Esophagus squamous epithelium (tissue), 5 donors: Measurements from ENCODE around the gene THAP3. TPM values are rescaled to one million over a fixed set of nuclear protein-coding genes. Genes with fewer than 3 reads are reported as not detected.
"Not testable (repeated sequence)": the region's sequence is repeated elsewhere in the genome, so short reads cannot be mapped to it uniquely, and the experiment has no call there.

Experiments used
- DNase-seq: peaks from one replicate; lab custom pipeline; 2025; lab: John Stamatoyannopoulos, UW
- H3K27ac ChIP-seq, 4 donors: fragments of 200-600 bp; sonication (generic); one replicate each; pipeline ENCODE4 v1.5.1; 2016 to 2019; ENCODE audit warnings: mild to moderate bottlenecking in 1 of 4
- H3K27me3 ChIP-seq, 4 donors: fragments of 200-600 bp; sonication (generic); 1 replicate in 3 of 4; 2 replicates in 1 of 4; pipeline versions ENCODE4 v1.5.1 to v1.6.0; 2017 to 2021; ENCODE audit warnings: antibody characterized with exemption in 1 of 4
- H3K36me3 ChIP-seq, 3 donors: fragments of 200-600 bp; sonication (generic); one replicate each; pipeline ENCODE4 v1.5.1; 2016 to 2019
- H3K4me1 ChIP-seq, 3 donors: fragments of 200-600 bp; sonication (generic); one replicate each; pipeline ENCODE4 v1.5.1; 2017 to 2019
- H3K4me3 ChIP-seq, 4 donors: fragments of 200-600 bp; sonication (generic); 1 replicate in 3 of 4; 2 replicates in 1 of 4; pipeline ENCODE4 v1.5.1; 2016 to 2019; ENCODE audit warnings: mild to moderate bottlenecking in 2 of 4, moderate library complexity in 1 of 4
- H3K9me3 ChIP-seq, 3 donors: fragments of 200-600 bp; sonication (generic); one replicate each; pipeline ENCODE4 v1.5.1; 2016 to 2019
- CTCF ChIP-seq, 6 experiments: fragments of 450-650 bp in 4 of 6; fragments of 200-600 bp in 2 of 6; sonication (generic) in 2 of 6; IDR thresholded peaks; one replicate each; pipeline ENCODE4 v1.5.1; 2016 to 2019; ENCODE audit warnings: antibody characterized with exemption in 6 of 6, mild to moderate bottlenecking in 4 of 6, moderate library complexity in 4 of 6
- POLR2A ChIP-seq, 4 donors: fragments of 450-650 bp; IDR thresholded peaks; one replicate each; pipeline ENCODE4 v1.6.1; 2017; ENCODE audit warnings: antibody characterized with exemption in 4 of 4, mild to moderate bottlenecking in 4 of 4, moderate library complexity in 3 of 4
- WGBS, 2 donors: methylation state at CpG; one replicate each; pipeline ENCODE4 v1.1.5; 2018; 5-methylcytosine and 5-hydroxymethylcytosine counted together
- intact Hi-C: fragments of 100-400 bp; cut with DNase I; formaldehyde crosslinking; loops from one replicate; pipeline ENCODE4 v1.15.0; 2022
- total RNA-seq, 4 donors: library from RNA; depleted of rRNA; stranded (reverse); fragments of >200 nt; gene quantifications; one replicate each; pipeline ENCODE4 v1.1.0, GENCODE V29; 2016
- donor health status: DM: yes; HTN: yes; CAD: no.

THAP3 gene
- total RNA-seq, 4 donors from 2014 or later = 4.8 to 17.1 (median 13.3) TPM

GRCh38 chr1:6599141-6599975 is 25.3 kb upstream of the THAP3 start:
- H3K4me1 ChIP-seq = peaks cover 47 to 76% (median 57%) of the 10 kb centered on the region in 3 donors
- no peak for DNase-seq
- peak overlapping the region; percentile 64 to 100 (median 98) for H3K27ac ChIP-seq

GRCh38 chr1:6599991-6600390 is 24.7 kb upstream of the THAP3 start:
- DNase-seq, intact Hi-C loops, H3K9me3 ChIP-seq, H3K27me3 ChIP-seq: not testable (repeated sequence)
- peaks cover 52 to 77% (median 63%) of the 10 kb centered on the region in 3 donors for H3K4me1 ChIP-seq
- 20 to 21% methylated on average over 7 to 8 of the region's 8 CpGs for WGBS, 2 donors
- H3K36me3 ChIP-seq = peaks cover 25 to 42% (median 34%) of the 10 kb centered on the region in 3 donors
- peak overlapping the region; percentile 73 to 99 (median 92) for H3K4me3 ChIP-seq
- peak overlapping the region; percentile 96 to 100 (median 98) for H3K27ac ChIP-seq

More at GRCh38 chr1:6599141-6599975, 25.3 kb upstream of the THAP3 start:
- Histone ChIP-seq H3K4me3 (peak overlapping the region; percentile 73 to 99 (median 92)), H3K9me3 (no peaks in the 10 kb centered on the region), H3K27me3 (no peaks in the 10 kb centered on the region), H3K36me3 (peaks cover 31 to 48% (median 36%) of the 10 kb centered on the region in 3 donors)
- intact Hi-C loops = no loop called here
- TF ChIP-seq POLR2A (IDR thresholded peaks at IDR 0.05) (peak in 1 of 4 donors; percentile 29), CTCF (IDR thresholded peaks at IDR 0.05) (peak in 3 of 6 experiments; percentile 30 to 59 (median 34))
- WGBS, 2 donors = 20 to 22% methylated on average over 6 to 11 of the region's 31 CpGs

GRCh38 chr1:6600410-6601048 is 24.1 kb upstream of the THAP3 start:
- Histone ChIP-seq H3K27ac (peak overlapping the region; percentile 96 to 100 (median 98)), H3K27me3 (no peaks in the 10 kb centered on the region), H3K4me3 (peak overlapping the region; percentile 73 to 99 (median 92)), H3K4me1 (peaks cover 51 to 76% (median 63%) of the 10 kb centered on the region in 3 donors), H3K9me3 (no peaks in the 10 kb centered on the region), H3K36me3 (peaks cover 20 to 36% (median 29%) of the 10 kb centered on the region in 3 donors)
- WGBS, 2 donors = 12 to 20% methylated on average over 4 to 7 of the region's 10 CpGs
- DNase-seq = no peak
- peak in 1 of 4 donors; percentile 43 for TF ChIP-seq POLR2A (IDR thresholded peaks at IDR 0.05)
- TF ChIP-seq CTCF (IDR thresholded peaks at IDR 0.05) = no peak
- intact Hi-C loops = no loop called here

- no peaks in the 10 kb centered on the region for H3K9me3 ChIP-seq
- WGBS, 2 donors = 0 to 2% methylated on average over 5 to 25 of the region's 40 CpGs
- H3K27ac ChIP-seq = peak overlapping the region; percentile 96 to 100 (median 98)
- peak; percentile 71 for DNase-seq
- intact Hi-C loops = no loop called here
- H3K4me3 ChIP-seq = peak overlapping the region; percentile 73 to 99 (median 92)
- peaks cover 13 to 29% (median 21%) of the 10 kb centered on the region in 3 donors for H3K36me3 ChIP-seq
- TF ChIP-seq CTCF (IDR thresholded peaks at IDR 0.05) (no peak), POLR2A (IDR thresholded peaks at IDR 0.05) (peak in 3 of 4 donors; percentile 52 to 72 (median 61))
- H3K27me3 ChIP-seq = no peaks in the 10 kb centered on the region
- peaks cover 44 to 68% (median 56%) of the 10 kb centered on the region in 3 donors for H3K4me1 ChIP-seq
Measured at GRCh38 chr1:6601049-6601922, 23.4 kb upstream of the THAP3 start.
